ENCODE measurements around the gene NELFE.
"Not testable (repeated sequence)": the region's sequence is repeated elsewhere in the genome, so short reads cannot be mapped to it uniquely, and the experiment has no call there.

NELFE gene

DNA sequence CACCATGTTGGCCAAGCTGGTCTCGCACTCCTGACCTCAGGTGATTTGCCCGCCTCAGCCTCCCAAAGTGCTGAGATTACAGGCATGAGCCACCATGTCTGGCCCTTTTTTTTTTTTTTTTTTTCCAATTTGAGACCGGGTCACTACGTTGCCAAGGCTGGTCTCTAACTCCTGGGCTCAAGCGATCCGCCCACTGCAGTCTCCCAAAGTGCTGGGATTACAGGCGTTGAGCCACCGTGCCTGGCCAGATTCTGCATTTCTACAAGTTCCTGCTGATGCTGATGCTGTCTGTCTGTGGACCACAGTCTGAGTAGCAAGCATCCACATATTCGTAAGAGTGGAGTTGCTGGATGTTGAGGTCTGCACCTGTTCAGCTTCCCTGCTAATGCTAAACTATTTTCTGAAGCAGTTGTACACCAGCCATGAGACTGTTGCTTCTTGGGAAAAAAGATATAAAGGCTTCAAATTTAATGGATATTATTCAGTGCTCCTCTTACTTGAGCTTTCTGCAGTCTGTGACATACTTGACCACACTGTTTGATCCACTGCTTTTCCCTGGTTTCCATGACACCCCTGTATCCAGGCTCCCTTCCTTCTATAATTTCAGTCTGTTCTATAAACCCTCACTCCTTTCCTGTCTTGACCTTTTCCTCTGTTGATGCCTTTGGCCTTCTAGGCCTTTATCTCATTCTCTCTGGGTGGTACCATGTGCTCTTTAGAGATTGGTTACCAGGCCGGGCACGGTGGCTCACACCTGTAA is 46.8 kb downstream of the NELFE start:
- DNase-seq, result no peak

DNA sequence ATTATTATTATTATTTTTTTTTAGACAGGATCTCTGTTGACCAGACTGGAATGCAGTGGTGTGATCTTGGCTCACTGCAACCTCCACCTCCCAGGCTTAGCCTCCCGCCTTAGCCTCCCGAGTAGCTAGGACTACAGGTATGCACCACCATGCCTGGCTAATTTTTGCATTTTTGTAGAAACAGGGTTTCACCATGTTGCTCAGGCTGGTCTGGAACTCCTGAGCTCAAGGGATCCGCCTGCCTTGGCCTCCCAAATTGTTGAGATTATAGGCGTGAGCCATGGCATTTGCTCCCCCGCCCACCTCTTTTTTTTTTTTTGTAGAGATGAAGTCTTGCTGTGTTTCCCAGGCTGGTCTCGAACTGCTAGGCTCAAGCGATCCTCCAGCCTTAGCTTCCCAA is 49.5 kb downstream of the NELFE start:
- DNase-seq, result not testable (repeated sequence)

DNA sequence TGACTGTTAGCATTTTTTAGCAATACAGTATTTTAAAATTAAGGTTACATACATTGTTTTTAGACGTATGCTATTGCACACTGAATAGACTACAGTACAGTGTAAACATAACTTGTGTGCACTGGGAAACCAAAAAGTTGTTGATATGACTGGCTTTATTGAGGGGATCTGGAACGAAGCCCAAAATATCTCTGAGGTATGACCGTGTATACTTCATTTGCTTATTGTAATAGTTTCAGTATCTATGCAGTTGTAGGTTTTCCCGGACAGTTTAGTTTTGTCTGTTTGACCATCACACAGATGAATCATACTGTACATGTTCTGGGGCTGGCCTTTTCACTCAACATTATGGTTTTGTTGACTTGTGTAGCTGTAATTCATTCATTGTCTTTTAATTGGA is 50.0 kb downstream of the NELFE start:
- DNase-seq, result no peak

- DNase-seq, result not testable (repeated sequence)
Measured at GRCh38 chr6:31908255-31908654, 50.5 kb downstream of the NELFE start.

DNA sequence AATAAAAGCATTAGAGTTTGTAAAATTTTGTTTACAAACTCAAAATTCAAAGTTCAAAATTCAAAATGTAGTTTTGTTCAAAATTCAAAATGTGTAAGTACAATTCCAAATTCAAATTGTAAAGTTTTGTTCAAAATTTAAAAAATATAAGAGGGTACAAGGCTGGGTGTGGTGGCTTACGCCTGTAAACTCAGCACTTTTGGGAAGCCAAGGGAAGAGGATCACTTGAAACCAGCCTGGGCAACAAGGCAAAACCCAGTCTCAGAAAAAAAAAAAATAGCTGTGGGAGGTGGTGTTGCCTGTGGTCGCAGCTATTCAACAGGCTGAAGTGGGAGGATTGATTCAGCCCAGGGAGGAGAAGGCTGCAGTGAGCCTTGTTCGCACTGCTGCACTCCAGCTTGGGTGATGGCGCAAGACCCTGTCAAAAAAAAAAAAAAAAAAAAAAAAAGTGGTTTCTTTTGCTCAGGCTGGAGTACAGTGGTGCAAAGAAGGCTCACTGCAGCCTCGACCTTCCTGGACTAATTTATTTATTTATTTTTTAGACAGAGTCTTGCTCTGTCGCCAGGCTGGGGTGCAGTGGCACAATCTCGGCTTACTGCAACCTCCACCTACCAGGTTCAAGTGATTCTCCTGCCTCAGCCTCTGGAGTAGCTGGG is 51.5 kb downstream of the NELFE start:
- peak; percentile 42 for DNase-seq

DNA sequence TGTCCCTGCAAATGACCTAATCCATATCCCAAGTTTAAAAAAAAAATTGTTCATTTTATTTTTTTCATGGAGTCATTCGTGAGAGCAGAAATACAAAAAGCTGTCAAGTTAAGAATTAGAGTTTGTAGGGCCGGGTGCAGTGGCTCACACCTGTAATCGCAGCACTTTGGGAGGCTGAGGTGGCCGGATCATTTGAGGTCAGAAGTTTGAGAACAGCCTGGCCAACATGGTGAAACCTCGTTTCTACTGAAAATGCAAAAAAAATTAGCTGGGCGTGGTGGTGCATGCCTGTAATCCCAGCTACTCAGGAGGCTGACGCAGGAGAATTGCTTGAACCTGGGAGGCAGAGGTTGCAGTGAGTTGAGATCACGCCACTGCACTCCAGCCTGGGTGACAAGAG is 52.0 kb downstream of the NELFE start:
- DNase-seq, result not testable (repeated sequence)

- DNase-seq, result no peak
Measured at GRCh38 chr6:31906122-31906521, 52.6 kb downstream of the NELFE start.

- DNase-seq, result no peak
Measured at GRCh38 chr6:31905041-31905440, 53.7 kb downstream of the NELFE start.

DNA sequence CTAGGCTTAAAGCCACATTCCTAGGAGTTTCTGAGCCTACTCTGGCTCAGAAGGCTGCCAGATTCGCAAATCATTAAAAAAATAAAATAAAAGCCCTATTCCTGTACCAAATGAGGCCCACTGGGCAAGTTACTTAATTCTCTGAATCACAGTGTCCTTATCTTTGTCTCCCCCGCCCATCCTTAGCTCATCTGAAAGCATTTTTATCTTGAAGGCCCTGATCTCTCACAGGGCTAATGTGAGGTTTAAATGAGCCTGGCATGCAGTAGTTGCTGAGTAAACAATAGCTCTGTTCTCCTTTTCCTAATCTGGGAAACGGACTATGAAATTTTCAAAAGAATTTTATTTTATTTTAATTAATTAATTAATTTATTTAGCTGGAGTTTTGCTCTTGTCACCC is 54.8 kb downstream of the NELFE start:
- no peak for DNase-seq

Measured in activated CD4-positive, alpha-beta T cell treated with anti-CD3 and anti-CD28 coated beads for 48 hours (primary cell).